ENCODE measurements around the gene RAB1B.

DNA sequence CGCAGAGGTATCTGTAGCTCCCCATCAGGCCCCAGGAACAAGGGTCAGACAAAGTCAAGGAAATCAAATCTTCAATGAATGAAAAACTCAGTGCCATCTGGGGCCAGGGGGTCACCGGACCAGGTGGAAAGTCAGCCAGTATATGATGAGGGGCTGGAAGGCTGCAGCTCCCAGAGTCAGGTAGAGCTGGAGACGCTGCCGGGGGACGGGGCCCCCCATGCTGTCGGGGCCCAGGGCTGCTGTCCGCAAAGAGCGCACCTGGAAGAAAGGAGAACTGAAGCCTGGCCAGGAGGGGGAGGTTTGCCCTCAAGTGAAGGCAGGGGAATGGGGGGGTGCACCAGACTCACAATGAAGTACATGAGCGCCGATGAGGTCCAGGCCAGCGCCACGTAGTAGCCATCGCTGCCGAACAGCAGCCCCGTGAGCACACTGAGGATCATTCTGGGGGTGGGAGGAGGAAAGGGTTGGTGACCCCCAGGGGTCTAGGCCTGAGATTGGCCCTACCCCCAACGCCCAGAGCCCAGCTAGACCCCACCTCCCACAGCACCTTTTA, 16.2 kb downstream of the RAB1B start:
- TF ChIP-seq EZH2 (IDR thresholded peaks at IDR 0.05; ENCODE audit: insufficient read depth, poor library complexity, severe bottlenecking) (no peak), EZH2phosphoT487 (IDR thresholded peaks at IDR 0.05; ENCODE audit: insufficient read depth, low read depth) (no peak)

Data from GM23248 (cell line).